Bladder microvascular endothelial cell (primary cell): Measurements from ENCODE around the gene RIF1. TPM values are rescaled to one million over a fixed set of nuclear protein-coding genes. Genes with fewer than 3 reads are reported as not detected.

Source experiments
- total RNA-seq: library from RNA; depleted of rRNA; stranded (reverse); fragments of >200 nt; gene quantifications from 2 replicates; pipeline ENCODE4 v1.2.3, GENCODE V29; 2014

RIF1 gene, protein sequence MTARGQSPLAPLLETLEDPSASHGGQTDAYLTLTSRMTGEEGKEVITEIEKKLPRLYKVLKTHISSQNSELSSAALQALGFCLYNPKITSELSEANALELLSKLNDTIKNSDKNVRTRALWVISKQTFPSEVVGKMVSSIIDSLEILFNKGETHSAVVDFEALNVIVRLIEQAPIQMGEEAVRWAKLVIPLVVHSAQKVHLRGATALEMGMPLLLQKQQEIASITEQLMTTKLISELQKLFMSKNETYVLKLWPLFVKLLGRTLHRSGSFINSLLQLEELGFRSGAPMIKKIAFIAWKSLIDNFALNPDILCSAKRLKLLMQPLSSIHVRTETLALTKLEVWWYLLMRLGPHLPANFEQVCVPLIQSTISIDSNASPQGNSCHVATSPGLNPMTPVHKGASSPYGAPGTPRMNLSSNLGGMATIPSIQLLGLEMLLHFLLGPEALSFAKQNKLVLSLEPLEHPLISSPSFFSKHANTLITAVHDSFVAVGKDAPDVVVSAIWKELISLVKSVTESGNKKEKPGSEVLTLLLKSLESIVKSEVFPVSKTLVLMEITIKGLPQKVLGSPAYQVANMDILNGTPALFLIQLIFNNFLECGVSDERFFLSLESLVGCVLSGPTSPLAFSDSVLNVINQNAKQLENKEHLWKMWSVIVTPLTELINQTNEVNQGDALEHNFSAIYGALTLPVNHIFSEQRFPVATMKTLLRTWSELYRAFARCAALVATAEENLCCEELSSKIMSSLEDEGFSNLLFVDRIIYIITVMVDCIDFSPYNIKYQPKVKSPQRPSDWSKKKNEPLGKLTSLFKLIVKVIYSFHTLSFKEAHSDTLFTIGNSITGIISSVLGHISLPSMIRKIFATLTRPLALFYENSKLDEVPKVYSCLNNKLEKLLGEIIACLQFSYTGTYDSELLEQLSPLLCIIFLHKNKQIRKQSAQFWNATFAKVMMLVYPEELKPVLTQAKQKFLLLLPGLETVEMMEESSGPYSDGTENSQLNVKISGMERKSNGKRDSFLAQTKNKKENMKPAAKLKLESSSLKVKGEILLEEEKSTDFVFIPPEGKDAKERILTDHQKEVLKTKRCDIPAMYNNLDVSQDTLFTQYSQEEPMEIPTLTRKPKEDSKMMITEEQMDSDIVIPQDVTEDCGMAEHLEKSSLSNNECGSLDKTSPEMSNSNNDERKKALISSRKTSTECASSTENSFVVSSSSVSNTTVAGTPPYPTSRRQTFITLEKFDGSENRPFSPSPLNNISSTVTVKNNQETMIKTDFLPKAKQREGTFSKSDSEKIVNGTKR (N-terminal part only)
- total RNA-seq = 18.9 and 44.9 TPM in 2 replicates

DNA sequence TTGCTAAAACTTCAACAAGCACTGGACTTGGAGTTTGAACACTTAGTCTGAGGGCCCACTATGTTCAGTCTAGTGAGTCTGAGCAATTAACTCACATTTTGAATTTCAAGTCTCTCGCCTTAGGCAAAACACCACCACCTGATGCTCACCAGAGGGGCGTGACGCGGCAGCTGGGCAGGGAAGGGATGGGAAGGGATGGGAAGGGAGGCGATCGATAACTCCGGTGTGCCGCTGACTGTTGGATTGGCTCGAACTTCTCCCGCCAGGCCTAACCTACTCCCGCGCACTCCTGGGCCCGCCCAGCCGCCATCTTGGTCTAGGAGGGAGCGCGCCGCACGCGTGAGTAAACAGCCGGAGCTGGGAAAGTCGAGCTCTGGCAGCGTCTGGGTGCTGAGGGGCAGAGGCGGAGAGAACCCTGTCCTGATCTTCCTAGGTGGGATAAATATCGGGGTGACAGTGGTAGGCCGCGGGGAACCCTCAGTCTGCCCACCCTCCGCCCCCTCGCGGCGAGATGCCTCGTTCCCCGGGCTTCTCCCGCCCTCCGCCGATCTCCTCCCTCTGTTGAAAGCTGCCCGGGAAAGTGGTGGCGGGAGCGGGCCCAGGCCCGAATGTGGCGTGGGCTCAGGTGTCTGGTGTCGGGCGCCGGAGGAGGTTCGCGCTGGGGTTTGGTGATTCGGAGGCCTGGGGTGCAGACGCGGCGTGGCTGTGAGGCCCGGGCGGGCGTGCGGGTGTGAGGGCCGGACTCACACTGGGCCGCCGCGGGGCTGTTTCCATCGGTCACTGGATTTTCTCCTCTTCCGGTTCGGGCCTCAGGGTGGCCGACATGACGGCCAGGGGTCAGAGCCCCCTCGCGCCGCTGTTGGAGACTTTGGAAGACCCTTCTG is at the start of gene RIF1:
RIF1 (plus strand) TSS at position 302 of the 884 bp plus-strand sequence; CDS start at position 824, 522 bp downstream.

Other genes with a start within 250 kb of the RIF1 start
- 2.5 and 2.6 TPM in 2 replicates for gene RBM43, start 148.0 kb upstream of the RIF1 start, total RNA-seq
- 13.6 and 16.4 TPM in 2 replicates for gene NMI, start 120.2 kb upstream of the RIF1 start, total RNA-seq
- gene TNFAIP6, start 52.3 kb upstream of the RIF1 start, total RNA-seq = 0.13 TPM in 1 of 2 replicates, not detected in the other